ENCODE data around the gene PHKB.

DNA sequence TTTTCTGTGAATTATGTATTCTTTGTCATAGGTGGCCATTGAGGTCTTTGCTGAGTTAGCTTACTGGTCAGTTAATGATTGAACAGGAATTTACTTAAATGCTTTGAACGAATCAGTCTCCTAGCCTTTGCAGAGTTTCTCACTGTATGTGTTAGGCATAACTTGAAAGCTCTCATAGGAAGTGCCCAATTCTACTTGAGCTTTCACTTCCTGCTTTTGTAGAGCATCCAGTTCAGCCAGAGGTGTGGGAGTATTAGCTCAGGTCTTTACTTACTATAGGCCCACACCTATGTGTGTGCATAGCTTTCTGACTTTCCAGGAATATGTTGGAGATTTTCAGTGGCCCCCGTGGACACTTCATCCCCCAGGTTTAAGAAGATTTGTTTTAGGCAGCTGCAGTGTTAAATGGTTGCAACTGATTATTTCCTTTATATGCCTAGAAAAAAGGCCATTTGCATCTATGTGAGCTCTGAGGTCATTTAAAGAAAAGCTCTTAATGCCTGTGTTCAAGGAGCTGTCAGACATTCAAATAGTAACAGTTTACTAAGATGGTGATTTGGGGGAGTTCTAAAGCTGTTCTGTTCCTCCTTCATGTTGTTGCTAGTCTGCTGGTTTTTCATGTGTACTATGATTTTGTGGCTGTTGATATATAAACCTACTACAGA is 62.3 kb downstream of the PHKB start:
- no peak for TF ChIP-seq EZH2phosphoT487 (IDR thresholded peaks at IDR 0.05; ENCODE audit: borderline replicate concordance, low read length)
- TF ChIP-seq, protein P1, sequence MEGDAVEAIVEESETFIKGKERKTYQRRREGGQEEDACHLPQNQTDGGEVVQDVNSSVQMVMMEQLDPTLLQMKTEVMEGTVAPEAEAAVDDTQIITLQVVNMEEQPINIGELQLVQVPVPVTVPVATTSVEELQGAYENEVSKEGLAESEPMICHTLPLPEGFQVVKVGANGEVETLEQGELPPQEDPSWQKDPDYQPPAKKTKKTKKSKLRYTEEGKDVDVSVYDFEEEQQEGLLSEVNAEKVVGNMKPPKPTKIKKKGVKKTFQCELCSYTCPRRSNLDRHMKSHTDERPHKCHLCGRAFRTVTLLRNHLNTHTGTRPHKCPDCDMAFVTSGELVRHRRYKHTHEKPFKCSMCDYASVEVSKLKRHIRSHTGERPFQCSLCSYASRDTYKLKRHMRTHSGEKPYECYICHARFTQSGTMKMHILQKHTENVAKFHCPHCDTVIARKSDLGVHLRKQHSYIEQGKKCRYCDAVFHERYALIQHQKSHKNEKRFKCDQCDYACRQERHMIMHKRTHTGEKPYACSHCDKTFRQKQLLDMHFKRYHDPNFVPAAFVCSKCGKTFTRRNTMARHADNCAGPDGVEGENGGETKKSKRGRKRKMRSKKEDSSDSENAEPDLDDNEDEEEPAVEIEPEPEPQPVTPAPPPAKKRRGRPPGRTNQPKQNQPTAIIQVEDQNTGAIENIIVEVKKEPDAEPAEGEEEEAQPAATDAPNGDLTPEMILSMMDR (IDR thresholded peaks at IDR 0.05; ENCODE audit: low read depth, low read length, poor library complexity, severe bottlenecking) = no peak

Measured in DOHH2 (cell line).